D721Med (cell line): ENCODE results near the gene TCF7L1.

Experiments used
- DNase-seq: peaks from one replicate; pipeline ENCODE4 v3.0.0; 2011; ENCODE audit warnings: low spot score; ENCODE audit not compliant: insufficient read length
- FAIRE-seq: peaks from 2 replicates; lab custom pipeline; 2011; peaks lifted over from hg19 to GRCh38; lab: Jason Lieb, UNC
- CTCF ChIP-seq: IDR thresholded peaks from 2 replicates; pipeline ENCODE4 v1.5.1; 2012; ENCODE audit warnings: mild to moderate bottlenecking, control low read depth; ENCODE audit not compliant: insufficient read depth; ENCODE audit errors: missing control alignments

Gene TCF7L1

GRCh38 chr2:85242321-85242720, 109.1 kb downstream of the TCF7L1 start:
- no peak for TF ChIP-seq CTCF
- DNase-seq (no peak), FAIRE-seq (no peak)

- FAIRE-seq: no peak
- DNase-seq: no peak
- TF ChIP-seq CTCF: peak; percentile 28
Measured at GRCh38 chr2:85243101-85244072, 110.2 kb downstream of the TCF7L1 start.

GRCh38 chr2:85244828-85245227, 111.6 kb downstream of the TCF7L1 start:
- TF ChIP-seq CTCF: no peak
- DNase-seq: no peak
- FAIRE-seq: no peak

- DNase-seq (no peak), FAIRE-seq (no peak)
- no peak for TF ChIP-seq CTCF
Measured at GRCh38 chr2:85245891-85246290, 112.7 kb downstream of the TCF7L1 start.

- FAIRE-seq (peak; percentile 82), DNase-seq (no peak)
- TF ChIP-seq CTCF: no peak
Measured at GRCh38 chr2:85246348-85246747, 113.2 kb downstream of the TCF7L1 start.

GRCh38 chr2:85247610-85248009, 114.4 kb downstream of the TCF7L1 start:
- FAIRE-seq: no peak
- no peak for TF ChIP-seq CTCF
- DNase-seq: no peak

GRCh38 chr2:85248773-85249509, 115.7 kb downstream of the TCF7L1 start:
- FAIRE-seq: no peak
- no peak for TF ChIP-seq CTCF
- DNase-seq: no peak
